GM12892 (cell line): ENCODE results near the gene SPIN4.

Experiments used
- POLR2AphosphoS5 ChIP-seq: IDR thresholded peaks from 2 replicates; pipeline ENCODE4 v1.6.1; 2011; ENCODE audit warnings: low read depth, low read length, control low read depth
- TAF1 ChIP-seq: IDR thresholded peaks from 2 replicates; pipeline ENCODE4 v1.6.1; 2011; ENCODE audit warnings: low read depth, mild to moderate bottlenecking, control low read depth, low read length, borderline replicate concordance

GRCh38 chrX:63349307-63349706 is 1.8 kb downstream of the SPIN4 start:
- TF ChIP-seq POLR2AphosphoS5 (no peak), TAF1 (no peak)
